Right ventricle myocardium inferior (tissue), 1 donor: Measurements from ENCODE around the gene CTAG1B. TPM values are rescaled to one million over a fixed set of nuclear protein-coding genes. Genes with fewer than 3 reads are reported as not detected.
"Not testable (repeated sequence)": the region's sequence is repeated elsewhere in the genome, so short reads cannot be mapped to it uniquely, and the experiment has no call there.

Experiments
- ATAC-seq: fragments of 200-7000 bp; cut with Tn5 transposase; one replicate; pipeline ENCODE4 v1.9.1; 2020; ENCODE audit warnings: mild to moderate bottlenecking, moderate library complexity
- DNase-seq: peaks from one replicate; pipeline ENCODE4 v3.0.0; 2021; ENCODE audit errors: missing footprints
- intact Hi-C: fragments of 100-400 bp; cut with DNase I; formaldehyde crosslinking; loops from one replicate; pipeline ENCODE4 v1.11.0; 2022
- total RNA-seq: library from RNA; stranded (reverse); fragmentation: NEBNext Ultra II Directional; extraction: Animal tissue kit (Norgen Biotek cat#: 25700); gene quantifications from one replicate; pipeline ENCODE4 v1.2.1, GENCODE V29; 2021
- donor health status: DM: no; HTN: yes; CAD: no; lungs with severe emphysema.

Gene CTAG1B
- total RNA-seq, 1 donor from 2014 or later: not detected

GRCh38 chrX:154595559-154596249 lies 23.4 kb downstream of the CTAG1B start:
- DNase-seq (no peak), ATAC-seq (no peak)
- intact Hi-C loops: no loop called here

GRCh38 chrX:154594491-154594890 lies 24.6 kb downstream of the CTAG1B start:
- DNase-seq: no peak
- ATAC-seq: no peak
- intact Hi-C loops: no loop called here

GRCh38 chrX:154593201-154593600 lies 25.9 kb downstream of the CTAG1B start:
- intact Hi-C loops: no loop called here
- DNase-seq: no peak
- ATAC-seq: no peak

GRCh38 chrX:154592505-154592904 lies 26.6 kb downstream of the CTAG1B start:
- no peak for DNase-seq
- intact Hi-C loops: no loop called here
- ATAC-seq: no peak

- ATAC-seq, intact Hi-C loops, DNase-seq: not testable (repeated sequence)
These were observed 28.7 kb downstream of the CTAG1B start for GRCh38 chrX:154590415-154590814.

GRCh38 chrX:154584585-154585183 lies 34.4 kb downstream of the CTAG1B start, which contains the start of gene CTAG1A:
CTAG1A (plus strand) TSS chrX:154585133; CDS start chrX:154585207, 74 bp downstream.
- ATAC-seq, intact Hi-C loops, DNase-seq: not testable (repeated sequence)

GRCh38 chrX:154582994-154583393 lies 36.1 kb downstream of the CTAG1B start:
- DNase-seq, intact Hi-C loops: not testable (repeated sequence)
- ATAC-seq: peak; percentile 54

- DNase-seq, ATAC-seq, intact Hi-C loops: not testable (repeated sequence)
These were observed 44.0 kb downstream of the CTAG1B start for GRCh38 chrX:154575076-154575475.

GRCh38 chrX:154573061-154573460 lies 46.0 kb downstream of the CTAG1B start:
- ATAC-seq, intact Hi-C loops, DNase-seq: not testable (repeated sequence)

- intact Hi-C loops, ATAC-seq, DNase-seq: not testable (repeated sequence)
These were observed 48.7 kb downstream of the CTAG1B start for GRCh38 chrX:154570361-154570760.

Other genes with a start within 250 kb of the CTAG1B start
- 253 TPM for gene FLNA, start 244.6 kb downstream of the CTAG1B start, total RNA-seq
- gene EMD, start 240.0 kb downstream of the CTAG1B start, total RNA-seq: 51.1 TPM
- 2,181 TPM for gene RPL10, start 220.9 kb downstream of the CTAG1B start, total RNA-seq
- gene DNASE1L1, start 210.0 kb downstream of the CTAG1B start, total RNA-seq: 52.3 TPM
- gene TAFAZZIN, start 207.7 kb downstream of the CTAG1B start, total RNA-seq: 36.1 TPM
- 83.0 TPM for gene ATP6AP1, start 190.6 kb downstream of the CTAG1B start, total RNA-seq
- 85.2 TPM for gene GDI1, start 182.1 kb downstream of the CTAG1B start, total RNA-seq
- 47.3 TPM for gene FAM50A, start 175.1 kb downstream of the CTAG1B start, total RNA-seq
- gene PLXNA3, start 161.0 kb downstream of the CTAG1B start, total RNA-seq: 23.2 TPM
- gene LAGE3, start 140.0 kb downstream of the CTAG1B start, total RNA-seq: 18.5 TPM
- gene UBL4A, start 132.7 kb downstream of the CTAG1B start, total RNA-seq: 58.4 TPM
- gene SLC10A3, start 128.7 kb downstream of the CTAG1B start, total RNA-seq: 13.0 TPM
- 62.1 TPM for gene FAM3A, start 103.0 kb downstream of the CTAG1B start, total RNA-seq
- gene G6PD, start 72.4 kb downstream of the CTAG1B start, total RNA-seq: 15.0 TPM
- 15.5 TPM for gene IKBKG, start 71.7 kb downstream of the CTAG1B start, total RNA-seq
- not detected for gene CTAG1A, start 34.1 kb downstream of the CTAG1B start, total RNA-seq
- not detected for gene CTAG2, start 34.3 kb upstream of the CTAG1B start, total RNA-seq
- gene GAB3, start 131.8 kb upstream of the CTAG1B start, total RNA-seq: 12.1 TPM
- 19.7 TPM for gene DKC1, start 143.6 kb upstream of the CTAG1B start, total RNA-seq
- 40.7 TPM for gene MPP1, start 186.2 kb upstream of the CTAG1B start, total RNA-seq
- not detected for gene SMIM9, start 215.4 kb upstream of the CTAG1B start, total RNA-seq